Panc1 (cell line): Measurements from ENCODE around the gene APOLD1. TPM values are rescaled to one million over a fixed set of nuclear protein-coding genes. Genes with fewer than 3 reads are reported as not detected.
A peak's percentile ranks its signal among the peaks of the same experiment; 100 is the strongest.

Source experiments
- ATAC-seq: fragments of 200-7000 bp; cut with Tn5 transposase; 2 replicates; pipeline ENCODE4 v1.9.1; 2020; ENCODE audit warnings: mild to moderate bottlenecking, moderate library complexity
- BruUV-seq: library from RNA; stranded (reverse); fragments of 400-500 nt; replicated peaks from 2 replicates; lab custom pipeline; 2021; lab: Mats Ljungman, UMichigan
- CTCF ChIA-PET: fragments of 300-600 bp; sonication (Branson Sonifier 250); formaldehyde crosslinking; loops from one replicate; lab custom pipeline; 2022; ENCODE audit warnings: antibody characterized with exemption; lab: Charles Lee
- POLR2A ChIA-PET: fragments of 300-600 bp; sonication (Branson Sonifier 250); formaldehyde crosslinking; loops from one replicate; lab custom pipeline; 2022; ENCODE audit warnings: antibody characterized with exemption; lab: Charles Lee
- DNase-seq: peaks from one replicate; pipeline ENCODE4 v3.0.0-alpha.2; 2010; ENCODE audit warnings: low read depth, low spot score
- H3K27ac ChIP-seq: 2 replicates; pipeline ENCODE4 v1.5.1; 2011; ENCODE audit warnings: mild to moderate bottlenecking, low read length, inconsistent platforms
- H3K27me3 ChIP-seq: fragments of 200-500 bp; sonication (Bioruptor generic); 2 replicates; pipeline ENCODE4 v1.6.0; 2014; ENCODE audit warnings: low read length, inconsistent platforms; ENCODE audit not compliant: control insufficient read depth, insufficient read depth
- H3K36me3 ChIP-seq: fragments of 200-500 bp; sonication (Bioruptor generic); 2 replicates; pipeline ENCODE4 v1.5.1; 2014; ENCODE audit warnings: inconsistent platforms, mild to moderate bottlenecking, low read length, moderate library complexity; ENCODE audit not compliant: control insufficient read depth, insufficient read depth
- H3K4me1 ChIP-seq: 2 replicates; pipeline ENCODE4 v1.5.1; 2011; ENCODE audit warnings: inconsistent platforms, mild to moderate bottlenecking, low read length, moderate library complexity; ENCODE audit not compliant: control insufficient read depth, insufficient read depth
- H3K4me3 ChIP-seq, 2 experiments: 2 replicates each; pipeline ENCODE4 v1.5.1; 2011 to 2012; ENCODE audit warnings: low read depth in 2 of 2, low read length in 2 of 2, mild to moderate bottlenecking in 2 of 2, inconsistent platforms in 1 of 2, moderate library complexity in 1 of 2
- H3K9me3 ChIP-seq: fragments of 200-500 bp; sonication (Bioruptor generic); 2 replicates; pipeline ENCODE4 v1.5.1; 2014; ENCODE audit warnings: low read depth, mild to moderate bottlenecking, inconsistent platforms, low read length, moderate library complexity; ENCODE audit not compliant: control insufficient read depth, insufficient read depth
- CTCF ChIP-seq: fragments of 450-650 bp; IDR thresholded peaks from 2 replicates; pipeline ENCODE4 v1.5.1; 2017; ENCODE audit warnings: mild to moderate bottlenecking
- POLR2AphosphoS5 ChIP-seq: IDR thresholded peaks from 2 replicates; pipeline ENCODE4 v1.6.1; 2012; ENCODE audit warnings: mild to moderate bottlenecking, low read depth, low read length, moderate library complexity
- SIN3A ChIP-seq: IDR thresholded peaks from 2 replicates; pipeline ENCODE4 v1.6.1; 2012; ENCODE audit warnings: low read depth, mild to moderate bottlenecking, low read length, moderate library complexity, borderline replicate concordance; ENCODE audit not compliant: insufficient read depth
- TCF7L2 ChIP-seq: IDR thresholded peaks from 2 replicates; pipeline ENCODE4 v1.6.1; 2011; ENCODE audit warnings: mild to moderate bottlenecking, low read depth, low read length, inconsistent platforms
- in situ Hi-C: cut with HindIII; loops from 2 replicates; pipeline ENCODE4 v1.10.0; 2016; ENCODE audit warnings: low sequenced_read_pairs, low pct_unique_long_range_greater_than_20kb
- intact Hi-C: fragments of 100-400 bp; cut with micrococcal nuclease; formaldehyde crosslinking; loops from one replicate; pipeline ENCODE4 v1.10.0; 2022; ENCODE audit not compliant: unreplicated experiment
- total RNA-seq: library from RNA; stranded (reverse); gene quantifications from one replicate; pipeline ENCODE4 v1.2.1, GENCODE V29; 2021; ENCODE audit not compliant: unreplicated experiment
- TF ChIP-seq, protein P1 (sequence below), 2 experiments: IDR thresholded peaks; 2 replicates each; pipeline ENCODE4 v1.6.1; 2011 to 2012; ENCODE audit warnings: low read depth in 2 of 2, control low read depth in 1 of 2, low read length in 1 of 2, mild to moderate bottlenecking in 1 of 2, moderate library complexity in 1 of 2; ENCODE audit not compliant: insufficient read depth in 1 of 2

APOLD1 gene
- total RNA-seq, 1 experiment from 2014 or later: 4.1 TPM

- no peaks in the 10 kb centered on the region for H3K27me3 ChIP-seq
- BruUV-seq: no TSS peak
- in situ Hi-C loops: no loop called here
- H3K4me1 ChIP-seq: peaks cover 68% of the 10 kb centered on the region
- DNase-seq (no peak), ATAC-seq (no peak)
- ChIA-PET POLR2A (interaction anchor here (0.6 to 0.7 kb wide), 2 partner anchors 78 to 394 kb away, joined by 3 to 10 read pairs; no protein-coding TSS in a partner anchor), CTCF (no interaction called here)
- TF ChIP-seq CTCF (no peak), TCF7L2 (no peak), SIN3A (no peak), POLR2AphosphoS5 (no peak)
- TF ChIP-seq, protein P1, sequence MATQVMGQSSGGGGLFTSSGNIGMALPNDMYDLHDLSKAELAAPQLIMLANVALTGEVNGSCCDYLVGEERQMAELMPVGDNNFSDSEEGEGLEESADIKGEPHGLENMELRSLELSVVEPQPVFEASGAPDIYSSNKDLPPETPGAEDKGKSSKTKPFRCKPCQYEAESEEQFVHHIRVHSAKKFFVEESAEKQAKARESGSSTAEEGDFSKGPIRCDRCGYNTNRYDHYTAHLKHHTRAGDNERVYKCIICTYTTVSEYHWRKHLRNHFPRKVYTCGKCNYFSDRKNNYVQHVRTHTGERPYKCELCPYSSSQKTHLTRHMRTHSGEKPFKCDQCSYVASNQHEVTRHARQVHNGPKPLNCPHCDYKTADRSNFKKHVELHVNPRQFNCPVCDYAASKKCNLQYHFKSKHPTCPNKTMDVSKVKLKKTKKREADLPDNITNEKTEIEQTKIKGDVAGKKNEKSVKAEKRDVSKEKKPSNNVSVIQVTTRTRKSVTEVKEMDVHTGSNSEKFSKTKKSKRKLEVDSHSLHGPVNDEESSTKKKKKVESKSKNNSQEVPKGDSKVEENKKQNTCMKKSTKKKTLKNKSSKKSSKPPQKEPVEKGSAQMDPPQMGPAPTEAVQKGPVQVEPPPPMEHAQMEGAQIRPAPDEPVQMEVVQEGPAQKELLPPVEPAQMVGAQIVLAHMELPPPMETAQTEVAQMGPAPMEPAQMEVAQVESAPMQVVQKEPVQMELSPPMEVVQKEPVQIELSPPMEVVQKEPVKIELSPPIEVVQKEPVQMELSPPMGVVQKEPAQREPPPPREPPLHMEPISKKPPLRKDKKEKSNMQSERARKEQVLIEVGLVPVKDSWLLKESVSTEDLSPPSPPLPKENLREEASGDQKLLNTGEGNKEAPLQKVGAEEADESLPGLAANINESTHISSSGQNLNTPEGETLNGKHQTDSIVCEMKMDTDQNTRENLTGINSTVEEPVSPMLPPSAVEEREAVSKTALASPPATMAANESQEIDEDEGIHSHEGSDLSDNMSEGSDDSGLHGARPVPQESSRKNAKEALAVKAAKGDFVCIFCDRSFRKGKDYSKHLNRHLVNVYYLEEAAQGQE (IDR thresholded peaks at IDR 0.05; ENCODE audit: insufficient read depth in 1 of 2, low read depth in 2 of 2, low read length in 1 of 2): no peak
- H3K9me3 ChIP-seq: no peaks in the 10 kb centered on the region
- H3K27ac ChIP-seq: peak overlapping the region; percentile 99
- intact Hi-C loops: loop anchor here (5.0 to 10.0 kb wide), 2 partner anchors 75 to 167 kb away; partner anchors contain the start of gene GPRC5A
- peaks cover 30% of the 10 kb centered on the region for H3K36me3 ChIP-seq
- H3K4me3 ChIP-seq: no peak overlapping the region
These were observed 32.2 kb downstream of the APOLD1 start for GRCh38 chr12:12817616-12818015.

DNA sequence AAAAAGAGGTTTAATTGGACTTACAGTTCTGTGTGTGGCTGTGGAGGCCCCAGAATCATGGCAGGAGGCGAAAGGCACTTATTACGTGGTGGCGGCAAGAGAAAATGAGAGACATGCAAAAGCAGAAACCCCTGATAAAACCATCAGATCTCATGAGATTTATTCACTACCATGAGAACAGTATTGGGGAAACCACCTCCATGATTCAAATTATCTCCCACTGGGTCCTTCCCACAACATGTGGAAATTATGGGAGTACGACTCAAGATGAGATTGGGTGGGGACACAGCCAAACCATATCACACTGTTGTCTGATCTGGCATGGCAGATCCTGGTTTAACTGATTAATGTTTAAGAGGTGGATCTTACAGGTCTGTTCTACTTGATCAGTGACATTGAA is 33.2 kb downstream of the APOLD1 start:
- Histone ChIP-seq H3K4me3 (no peak overlapping the region), H3K4me1 (peaks cover 75% of the 10 kb centered on the region), H3K27me3 (no peaks in the 10 kb centered on the region), H3K9me3 (no peaks in the 10 kb centered on the region), H3K36me3 (peaks cover 31% of the 10 kb centered on the region), H3K27ac (peak overlapping the region; percentile 99)
- TF ChIP-seq SIN3A (no peak), TCF7L2 (no peak), POLR2AphosphoS5 (no peak), CTCF (no peak)
- TF ChIP-seq, protein P1 (IDR thresholded peaks at IDR 0.05; ENCODE audit: insufficient read depth in 1 of 2, low read depth in 2 of 2, low read length in 1 of 2): no peak
- intact Hi-C loops: loop anchor here (5.0 to 10.0 kb wide), 2 partner anchors 74 to 166 kb away; partner anchors contain the start of gene GPRC5A
- DNase-seq: no peak
- in situ Hi-C loops: no loop called here
- ChIA-PET POLR2A (interaction anchor here (0.6 to 0.9 kb wide), 4 partner anchors 32 to 110 kb away, joined by 3 to 6 read pairs (median 4); no protein-coding TSS in a partner anchor), CTCF (no interaction called here)
- BruUV-seq: no TSS peak
- no peak for ATAC-seq
